Hematopoietic multipotent progenitor cell (in vitro differentiated cells): ENCODE measurements around the gene ZNF600. TPM values are rescaled to one million over a fixed set of nuclear protein-coding genes. Genes with fewer than 3 reads are reported as not detected.
"Not testable (repeated sequence)": the region's sequence is repeated elsewhere in the genome, so short reads cannot be mapped to it uniquely, and the experiment has no call there.

ENCODE experiments used
- DNase-seq, 3 donors: peaks; one replicate each; pipeline ENCODE4 v3.0.0-alpha.2; 2011 to 2015; ENCODE audit warnings: low read depth in 2 of 3, low spot score in 2 of 3
- total RNA-seq: library from RNA; depleted of rRNA; stranded (reverse); fragments of >200 nt; gene quantifications from one replicate; pipeline ENCODE4 v1.2.3, GENCODE V29; 2012

The ZNF600 gene
- 7.0 TPM for total RNA-seq

GRCh38 chr19:52786464-52787354 lies at the start of gene ZNF600:
Gene ZNF600 (minus strand): TSS chr19:52786791. CDS start chr19:52778888, 7,903 bp downstream.
- DNase-seq = peak; percentile 33 to 91 (median 78)

GRCh38 chr19:52834289-52834688 lies 47.7 kb upstream of the ZNF600 start:
- not testable (repeated sequence) for DNase-seq

DNA sequence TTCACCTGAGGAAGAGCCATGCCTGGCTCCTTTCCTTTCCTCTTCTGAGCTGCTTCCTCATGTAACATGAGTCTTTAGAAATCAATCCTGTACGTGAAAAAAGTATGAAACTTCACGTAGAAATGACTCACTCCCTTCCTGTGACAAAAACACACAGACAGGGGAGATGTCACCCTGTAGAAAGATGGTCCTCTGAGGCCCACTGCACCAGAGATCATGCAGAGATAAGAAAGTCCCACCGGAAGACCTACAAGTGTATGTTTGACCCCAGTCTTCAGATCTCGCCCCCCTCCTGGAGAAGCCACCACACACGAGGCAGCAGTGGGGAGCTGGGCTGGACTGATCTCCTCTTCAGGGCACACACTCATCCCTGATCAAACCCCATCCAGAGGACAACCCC lies 47.0 kb upstream of the ZNF600 start:
- DNase-seq = not testable (repeated sequence)

GRCh38 chr19:52829866-52830265 lies 43.3 kb upstream of the ZNF600 start:
- DNase-seq = not testable (repeated sequence)

GRCh38 chr19:52825765-52826164 lies 39.2 kb upstream of the ZNF600 start:
- DNase-seq = no peak

- DNase-seq = no peak
These were observed 37.1 kb upstream of the ZNF600 start for GRCh38 chr19:52823676-52824075.

DNA sequence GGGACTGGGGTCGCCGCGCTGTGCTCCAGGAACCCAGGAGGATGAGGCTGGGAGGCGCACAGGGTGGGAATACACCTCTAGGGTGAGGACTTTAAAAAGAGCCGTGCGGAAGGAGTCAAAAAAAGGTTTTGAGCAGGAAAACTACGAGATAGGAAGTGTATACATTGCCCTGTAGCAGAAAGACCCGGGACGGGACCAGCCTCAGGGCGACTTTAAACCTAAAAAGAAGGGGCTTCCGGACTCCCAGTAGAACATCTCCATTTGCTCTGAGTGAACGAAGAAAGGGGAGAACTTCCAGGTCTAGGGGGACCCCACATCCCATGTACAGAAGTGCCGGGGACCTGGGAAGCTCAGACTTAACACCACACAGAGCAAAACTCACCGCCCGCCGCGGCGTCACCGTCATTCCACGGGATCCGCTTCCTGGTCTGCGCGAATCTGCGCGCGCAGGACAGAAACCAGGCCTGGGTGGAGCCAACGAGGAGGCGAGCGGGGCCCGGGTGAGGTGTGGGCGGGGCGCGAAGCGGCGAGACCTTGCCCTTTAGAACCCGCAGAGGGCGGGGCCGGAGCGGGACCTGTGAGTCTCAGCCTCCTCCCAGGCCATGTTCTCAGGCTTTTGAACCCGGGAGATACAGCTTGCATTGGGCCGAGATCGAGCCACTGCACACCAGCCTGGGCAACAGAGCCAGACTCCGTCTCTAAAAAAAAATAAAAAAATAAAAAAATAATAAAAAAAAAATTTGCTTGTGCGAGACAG lies 34.8 kb upstream of the ZNF600 start, which contains the start of gene ZNF28:
Gene ZNF28 (minus strand): TSS at position 430 of the 757 bp plus-strand sequence. CDS start 3,675 bp downstream, outside the sequence.
- DNase-seq = peak; percentile 4 to 74 (median 46)

GRCh38 chr19:52820472-52821203 lies 34.0 kb upstream of the ZNF600 start:
- DNase-seq = peak in 1 of 3 donors; percentile 42

DNA sequence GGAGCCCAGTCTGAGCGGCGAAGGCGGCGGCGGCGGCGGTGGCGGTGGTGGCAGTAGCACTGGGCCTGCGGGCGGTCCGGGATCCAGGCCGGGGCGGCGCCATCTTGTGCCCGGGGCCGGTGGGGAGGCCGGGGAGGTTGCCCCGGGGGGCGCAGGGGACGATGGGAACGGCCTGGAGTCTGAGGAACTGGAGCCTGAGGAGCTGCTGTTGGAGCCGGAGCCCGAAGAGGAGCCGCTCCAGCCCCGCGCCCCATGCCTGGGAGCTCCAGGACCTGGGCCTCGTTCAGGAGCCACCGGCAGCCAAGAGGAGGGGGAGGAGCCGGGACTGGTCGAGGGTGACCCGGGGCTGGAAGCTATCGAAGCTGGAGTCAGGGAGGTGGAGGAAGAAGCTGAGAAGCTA lies 23.2 kb upstream of the ZNF600 start:
- no peak for DNase-seq

GRCh38 chr19:52799950-52800640 lies 13.5 kb upstream of the ZNF600 start:
- not testable (repeated sequence) for DNase-seq

- DNase-seq = no peak
These were observed 2.8 kb upstream of the ZNF600 start for GRCh38 chr19:52789440-52789839.

DNA sequence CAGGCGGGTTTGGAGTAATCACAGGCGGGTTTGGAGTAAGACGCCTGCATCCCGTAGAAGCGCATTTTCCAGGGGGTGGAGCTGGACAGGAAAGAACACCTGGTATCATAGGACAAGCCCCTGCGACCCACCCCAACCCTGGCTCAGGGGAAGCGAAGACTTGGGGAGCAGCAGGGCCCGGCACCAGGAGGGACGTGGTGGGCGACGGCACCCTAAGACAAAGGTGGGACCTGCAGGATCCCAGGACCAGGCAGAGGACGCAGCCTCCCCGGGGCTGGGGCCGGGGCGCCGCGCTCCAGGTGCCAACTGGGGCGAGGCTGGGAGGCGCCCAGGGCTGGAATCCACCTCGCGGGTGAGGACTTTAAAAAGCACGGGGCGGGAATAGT lies 520 bp downstream of the ZNF600 start:
- DNase-seq = peak in 1 of 3 donors; percentile 0

GRCh38 chr19:52785506-52785905 lies 1.1 kb downstream of the ZNF600 start:
- no peak for DNase-seq

GRCh38 chr19:52782864-52783263 lies 3.7 kb downstream of the ZNF600 start:
- DNase-seq = not testable (repeated sequence)

GRCh38 chr19:52778811-52779210 lies 7.8 kb downstream of the ZNF600 start:
- peak in 2 of 3 donors; percentile 26 to 39 for DNase-seq

GRCh38 chr19:52756447-52756846 lies 30.1 kb downstream of the ZNF600 start:
- not testable (repeated sequence) for DNase-seq

GRCh38 chr19:52749780-52750179 lies 36.8 kb downstream of the ZNF600 start:
- peak in 2 of 3 donors; percentile 15 to 41 for DNase-seq

DNA sequence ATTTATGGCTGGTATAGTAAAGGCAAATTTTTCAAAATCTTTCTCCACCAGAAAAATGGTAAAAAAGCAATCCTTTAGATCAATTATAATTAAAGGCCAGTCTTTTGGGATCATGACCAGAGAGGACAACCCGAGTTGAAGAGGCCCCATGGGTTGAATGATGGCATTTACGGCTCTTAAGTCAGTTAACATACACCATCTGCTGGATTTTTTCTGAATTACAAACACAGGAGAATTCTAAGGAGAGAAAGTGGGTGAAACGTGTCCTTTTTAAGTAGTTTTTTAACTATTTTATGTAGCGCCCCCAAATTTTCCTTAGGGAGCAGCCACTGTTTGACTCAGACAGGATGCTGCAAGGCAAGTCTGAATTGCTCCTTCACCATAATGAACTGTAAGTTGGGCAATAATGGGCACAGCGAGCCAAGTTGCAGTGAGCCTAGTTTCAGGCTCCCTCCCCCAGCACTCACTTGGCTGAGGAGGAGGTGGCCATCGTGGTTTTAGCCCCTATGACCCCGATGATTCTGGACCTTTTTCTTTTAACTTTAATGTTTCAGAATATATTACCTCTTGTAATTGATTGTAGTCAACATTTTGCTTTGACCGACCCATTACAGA lies 38.1 kb downstream of the ZNF600 start:
- peak in 2 of 3 donors; percentile 43 to 71 for DNase-seq

- DNase-seq = not testable (repeated sequence)
These were observed 40.7 kb downstream of the ZNF600 start for GRCh38 chr19:52745919-52746318.

GRCh38 chr19:52743091-52743490 lies 43.5 kb downstream of the ZNF600 start:
- no peak for DNase-seq
